ENCODE results near the gene MYH9.
"Not testable (repeated sequence)": the region's sequence is repeated elsewhere in the genome, so short reads cannot be mapped to it uniquely, and the experiment has no call there.

Gene MYH9

GRCh38 chr22:36413022-36413775 is 25.4 kb upstream of the MYH9 start:
- DNase-seq = peak; percentile 70

GRCh38 chr22:36411589-36412258 is 24.0 kb upstream of the MYH9 start:
- peak; percentile 58 for DNase-seq

GRCh38 chr22:36409911-36410756 is 22.4 kb upstream of the MYH9 start:
- peak; percentile 90 for DNase-seq

- DNase-seq = not testable (repeated sequence)
Observed at GRCh38 chr22:36409554-36409910, 21.8 kb upstream of the MYH9 start.

GRCh38 chr22:36409056-36409455 is 21.3 kb upstream of the MYH9 start:
- no peak for DNase-seq

GRCh38 chr22:36406721-36407120 is 19.0 kb upstream of the MYH9 start:
- DNase-seq = no peak

- peak; percentile 96 for DNase-seq
Observed at GRCh38 chr22:36405671-36406538, 18.1 kb upstream of the MYH9 start.

GRCh38 chr22:36405221-36405661 is 17.5 kb upstream of the MYH9 start:
- no peak for DNase-seq

- no peak for DNase-seq
Observed at GRCh38 chr22:36404446-36404845, 16.7 kb upstream of the MYH9 start.

GRCh38 chr22:36399472-36399778 is 11.7 kb upstream of the MYH9 start:
- DNase-seq = peak; percentile 64

- no peak for DNase-seq
Observed at GRCh38 chr22:36398601-36399471, 11.1 kb upstream of the MYH9 start.

- no peak for DNase-seq
Observed at GRCh38 chr22:36397131-36398093, 9.6 kb upstream of the MYH9 start.

GRCh38 chr22:36395915-36396314 is 8.1 kb upstream of the MYH9 start:
- peak; percentile 50 for DNase-seq

GRCh38 chr22:36395055-36395849 is 7.5 kb upstream of the MYH9 start:
- no peak for DNase-seq

GRCh38 chr22:36391638-36392037 is 3.9 kb upstream of the MYH9 start:
- DNase-seq = peak; percentile 65

GRCh38 chr22:36389122-36389521 is 1.4 kb upstream of the MYH9 start:
- DNase-seq = not testable (repeated sequence)

- no peak for DNase-seq
Observed at GRCh38 chr22:36387709-36387958, 133 bp downstream of the MYH9 start.

GRCh38 chr22:36386900-36387708 is 663 bp downstream of the MYH9 start:
- peak; percentile 88 for DNase-seq

GRCh38 chr22:36386351-36386899 is 1.3 kb downstream of the MYH9 start:
- peak; percentile 50 for DNase-seq
